GM13977 (cell line): ENCODE results near the gene EMCN.

ENCODE experiments used
- DNase-seq: peaks from one replicate; pipeline ENCODE4 v3.0.0; 2012; ENCODE audit warnings: low spot score
- CTCF ChIP-seq: IDR thresholded peaks from 2 replicates; pipeline ENCODE4 v1.5.1; 2012; ENCODE audit warnings: mild to moderate bottlenecking, control low read depth; ENCODE audit not compliant: insufficient read depth; ENCODE audit errors: extremely low read depth, missing control alignments
- in situ Hi-C: fragments of 300-500 bp; cut with MboI; formaldehyde crosslinking; loops from one replicate; pipeline ENCODE4 v1.12.0; 2022; ENCODE audit warnings: low sequenced_read_pairs, low pct_unique_long_range_greater_than_20kb, mixed read lengths, inconsistent platforms; ENCODE audit not compliant: unreplicated experiment

EMCN gene

GRCh38 chr4:100516225-100516624 is 1.6 kb downstream of the EMCN start:
- in situ Hi-C loops: no loop called here
- DNase-seq: no peak
- TF ChIP-seq CTCF: no peak

DNA sequence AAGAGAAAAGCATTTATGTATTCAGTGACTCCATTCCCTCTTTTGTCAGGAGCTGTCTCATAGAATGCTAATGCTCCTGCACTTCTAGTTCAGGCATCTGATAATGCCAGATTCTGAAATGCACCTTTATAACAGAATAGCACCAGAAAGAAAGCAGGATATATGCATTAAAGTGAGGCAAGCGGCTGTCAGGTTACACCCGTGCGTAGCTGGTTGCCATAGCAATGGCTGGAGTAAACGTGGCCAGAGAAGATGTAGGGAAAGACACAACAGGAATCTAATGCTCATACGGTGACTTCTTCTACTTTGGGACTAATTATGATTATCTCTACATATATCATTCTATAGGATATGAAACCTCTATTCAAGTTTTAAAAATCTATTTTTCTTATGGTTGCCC is 5.9 kb downstream of the EMCN start:
- DNase-seq: no peak
- TF ChIP-seq CTCF: no peak
- in situ Hi-C loops: no loop called here

GRCh38 chr4:100510551-100510950 is 7.3 kb downstream of the EMCN start:
- in situ Hi-C loops: no loop called here
- TF ChIP-seq CTCF: no peak
- no peak for DNase-seq

DNA sequence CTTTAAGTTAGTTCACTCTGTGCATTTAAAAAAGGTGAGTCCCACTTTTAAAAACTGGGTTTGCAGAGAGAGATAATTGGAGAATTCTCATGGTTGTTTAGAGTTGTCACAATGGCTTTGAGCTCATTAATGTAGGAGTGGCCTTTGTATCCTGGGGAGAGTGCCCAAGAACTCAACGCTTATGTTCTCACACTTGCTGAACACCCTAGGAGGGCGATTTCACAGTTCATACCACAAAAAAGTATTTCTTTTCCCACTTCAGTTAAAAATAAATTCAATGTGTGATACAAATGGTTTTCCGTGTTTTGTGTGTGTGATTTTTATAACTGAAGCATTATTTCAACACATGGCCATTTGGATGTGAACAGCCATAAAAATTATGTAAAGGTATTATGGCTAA is 8.4 kb downstream of the EMCN start:
- no peak for TF ChIP-seq CTCF
- in situ Hi-C loops: no loop called here
- no peak for DNase-seq

DNA sequence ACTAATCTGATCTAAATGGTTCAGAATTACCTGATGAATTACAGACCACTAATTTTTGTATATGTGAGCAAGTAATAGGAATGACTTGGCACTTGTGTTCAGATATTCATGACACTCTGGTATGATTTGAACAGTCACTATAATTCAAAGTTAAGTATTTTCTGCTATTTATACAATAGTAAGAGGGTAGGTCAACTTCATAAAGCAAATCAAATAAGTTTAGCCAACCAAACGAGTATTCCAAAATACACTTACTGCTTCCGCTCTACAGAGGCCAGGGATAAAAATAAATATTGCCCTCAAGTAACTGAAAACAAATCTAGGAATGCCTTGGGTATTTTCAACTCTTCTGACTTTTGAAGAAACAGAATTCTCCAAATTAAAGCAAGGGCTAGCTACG is 9.1 kb downstream of the EMCN start:
- TF ChIP-seq CTCF: no peak
- DNase-seq: no peak
- in situ Hi-C loops: no loop called here

GRCh38 chr4:100504086-100504874 is 13.5 kb downstream of the EMCN start:
- DNase-seq: no peak
- in situ Hi-C loops: no loop called here
- TF ChIP-seq CTCF: no peak
